Glutamatergic neuron (in vitro differentiated cells): Measurements from ENCODE around the gene NOD2. TPM values are rescaled to one million over a fixed set of nuclear protein-coding genes. Genes with fewer than 3 reads are reported as not detected.

Experiments
- DNase-seq: peaks from one replicate; pipeline ENCODE4 v3.0.0; 2022
- H3K27ac Mint-ChIP-seq: one replicate; pipeline ENCODE4 v1.8.0; 2020; ENCODE audit warnings: mild to moderate bottlenecking, mixed read lengths, inconsistent platforms; ENCODE audit not compliant: unreplicated experiment
- H3K27me3 Mint-ChIP-seq: one replicate; pipeline ENCODE4 v1.8.0; 2020; ENCODE audit warnings: mild to moderate bottlenecking, moderate library complexity, mixed read lengths, inconsistent platforms; ENCODE audit not compliant: unreplicated experiment
- H3K36me3 Mint-ChIP-seq: one replicate; pipeline ENCODE4 v1.8.0; 2020; ENCODE audit warnings: mild to moderate bottlenecking, mixed read lengths, inconsistent platforms; ENCODE audit not compliant: unreplicated experiment
- H3K4me1 Mint-ChIP-seq: one replicate; pipeline ENCODE4 v1.8.0; 2020; ENCODE audit warnings: mild to moderate bottlenecking, low read depth, mixed read lengths, inconsistent platforms; ENCODE audit not compliant: unreplicated experiment
- H3K4me3 Mint-ChIP-seq: one replicate; pipeline ENCODE4 v1.8.0; 2020; ENCODE audit warnings: mild to moderate bottlenecking, mixed read lengths, inconsistent platforms; ENCODE audit not compliant: unreplicated experiment
- H3K9me3 Mint-ChIP-seq: one replicate; pipeline ENCODE4 v1.8.0; 2020; ENCODE audit warnings: mild to moderate bottlenecking, moderate library complexity, mixed read lengths, inconsistent platforms; ENCODE audit not compliant: unreplicated experiment
- total RNA-seq: library from RNA; stranded (reverse); fragmentation: NEBNext Ultra II Directional; extraction: Animal tissue kit (Norgen Biotek cat#: 25700); gene quantifications from one replicate; pipeline ENCODE4 v1.2.1, GENCODE V29; 2021; ENCODE audit not compliant: unreplicated experiment
- TF ChIP-seq, protein P1 (sequence below): fragments of 200-600 bp; sonication (generic); IDR thresholded peaks from one replicate; pipeline ENCODE4 v1.5.0; 2021; ENCODE audit not compliant: partially characterized antibody, unreplicated experiment

The NOD2 gene
- total RNA-seq, 1 donor from 2014 or later, result 0.34 TPM

DNA sequence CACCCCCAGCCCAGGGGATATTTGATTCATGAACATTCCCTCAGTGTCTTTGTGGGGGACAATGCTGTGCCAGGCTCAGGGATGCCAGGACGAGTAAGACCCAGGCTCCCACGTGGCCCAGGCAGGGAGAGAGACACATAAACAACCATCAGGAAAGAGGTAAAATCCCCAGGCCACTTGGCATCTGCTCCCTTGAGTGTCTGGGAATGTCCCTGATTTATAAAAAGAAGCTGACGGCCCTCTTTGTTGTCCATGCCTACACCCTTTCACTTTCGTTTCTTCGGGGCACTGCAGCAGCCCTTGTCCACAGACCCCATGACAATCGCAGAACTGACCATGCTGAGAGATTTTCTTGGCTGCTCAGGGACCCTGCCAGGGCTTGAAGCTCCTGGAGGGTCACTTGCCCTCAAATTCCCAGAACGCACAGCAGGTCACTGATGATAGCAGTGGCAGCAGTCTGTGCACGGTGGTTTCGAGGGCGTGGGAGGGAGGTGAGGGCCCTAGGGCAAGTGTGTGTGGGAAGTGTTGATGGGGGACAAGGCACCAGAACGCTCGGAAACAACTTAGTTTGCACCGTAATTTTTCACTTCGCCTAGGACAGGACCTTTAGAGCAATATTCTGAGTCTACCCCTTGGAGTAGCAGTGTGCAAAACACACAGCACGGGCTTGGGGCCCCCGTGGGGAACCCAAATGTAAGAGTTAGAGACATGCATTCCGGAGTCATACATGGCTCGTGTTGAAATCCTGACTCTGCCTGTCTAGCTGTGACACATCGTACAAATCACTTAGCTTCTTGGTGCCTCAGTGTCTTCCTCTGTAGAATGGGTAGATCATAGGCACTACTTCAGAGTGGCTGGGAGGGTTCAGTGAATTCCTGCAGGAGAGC is 4.7 kb downstream of the NOD2 start:
- no peaks in the 10 kb centered on the region for H3K36me3 Mint-ChIP-seq
- peaks cover 2% of the 10 kb centered on the region for H3K27me3 Mint-ChIP-seq
- TF ChIP-seq, protein P1, sequence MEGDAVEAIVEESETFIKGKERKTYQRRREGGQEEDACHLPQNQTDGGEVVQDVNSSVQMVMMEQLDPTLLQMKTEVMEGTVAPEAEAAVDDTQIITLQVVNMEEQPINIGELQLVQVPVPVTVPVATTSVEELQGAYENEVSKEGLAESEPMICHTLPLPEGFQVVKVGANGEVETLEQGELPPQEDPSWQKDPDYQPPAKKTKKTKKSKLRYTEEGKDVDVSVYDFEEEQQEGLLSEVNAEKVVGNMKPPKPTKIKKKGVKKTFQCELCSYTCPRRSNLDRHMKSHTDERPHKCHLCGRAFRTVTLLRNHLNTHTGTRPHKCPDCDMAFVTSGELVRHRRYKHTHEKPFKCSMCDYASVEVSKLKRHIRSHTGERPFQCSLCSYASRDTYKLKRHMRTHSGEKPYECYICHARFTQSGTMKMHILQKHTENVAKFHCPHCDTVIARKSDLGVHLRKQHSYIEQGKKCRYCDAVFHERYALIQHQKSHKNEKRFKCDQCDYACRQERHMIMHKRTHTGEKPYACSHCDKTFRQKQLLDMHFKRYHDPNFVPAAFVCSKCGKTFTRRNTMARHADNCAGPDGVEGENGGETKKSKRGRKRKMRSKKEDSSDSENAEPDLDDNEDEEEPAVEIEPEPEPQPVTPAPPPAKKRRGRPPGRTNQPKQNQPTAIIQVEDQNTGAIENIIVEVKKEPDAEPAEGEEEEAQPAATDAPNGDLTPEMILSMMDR, result no peak
- H3K4me1 Mint-ChIP-seq, result no peaks in the 10 kb centered on the region
- no peak overlapping the region for H3K27ac Mint-ChIP-seq
- H3K9me3 Mint-ChIP-seq, result peaks cover 5% of the 10 kb centered on the region
- DNase-seq, result no peak
- no peak overlapping the region for H3K4me3 Mint-ChIP-seq

DNA sequence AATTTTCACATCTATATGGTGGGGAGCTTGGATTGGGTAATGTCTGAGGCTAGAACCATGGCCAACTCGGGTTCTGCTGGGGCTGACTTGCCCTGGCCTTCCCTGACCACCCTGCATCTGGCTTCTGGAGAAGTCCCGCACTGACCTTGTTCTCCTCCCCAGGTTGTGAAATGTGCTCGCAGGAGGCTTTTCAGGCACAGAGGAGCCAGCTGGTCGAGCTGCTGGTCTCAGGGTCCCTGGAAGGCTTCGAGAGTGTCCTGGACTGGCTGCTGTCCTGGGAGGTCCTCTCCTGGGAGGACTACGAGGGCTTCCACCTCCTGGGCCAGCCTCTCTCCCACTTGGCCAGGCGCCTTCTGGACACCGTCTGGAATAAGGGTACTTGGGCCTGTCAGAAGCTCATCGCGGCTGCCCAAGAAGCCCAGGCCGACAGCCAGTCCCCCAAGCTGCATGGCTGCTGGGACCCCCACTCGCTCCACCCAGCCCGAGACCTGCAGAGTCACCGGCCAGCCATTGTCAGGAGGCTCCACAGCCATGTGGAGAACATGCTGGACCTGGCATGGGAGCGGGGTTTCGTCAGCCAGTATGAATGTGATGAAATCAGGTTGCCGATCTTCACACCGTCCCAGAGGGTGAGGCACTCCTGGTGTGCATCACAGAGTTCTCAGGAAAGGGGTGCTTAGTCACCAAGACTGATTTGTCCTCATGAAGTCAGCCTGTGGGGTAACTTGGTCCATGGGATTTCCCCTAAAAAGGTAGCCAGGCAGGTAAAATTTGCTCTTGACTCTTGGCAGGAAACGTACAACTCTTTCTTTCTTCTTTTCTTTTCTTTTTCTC is 6.1 kb downstream of the NOD2 start:
- peaks cover 7% of the 10 kb centered on the region for H3K9me3 Mint-ChIP-seq
- H3K36me3 Mint-ChIP-seq, result peaks cover 5% of the 10 kb centered on the region
- no peak for DNase-seq
- H3K4me1 Mint-ChIP-seq, result no peaks in the 10 kb centered on the region
- H3K27ac Mint-ChIP-seq, result no peak overlapping the region
- TF ChIP-seq, protein P1, result no peak
- H3K27me3 Mint-ChIP-seq, result peaks cover 2% of the 10 kb centered on the region
- no peak overlapping the region for H3K4me3 Mint-ChIP-seq

DNA sequence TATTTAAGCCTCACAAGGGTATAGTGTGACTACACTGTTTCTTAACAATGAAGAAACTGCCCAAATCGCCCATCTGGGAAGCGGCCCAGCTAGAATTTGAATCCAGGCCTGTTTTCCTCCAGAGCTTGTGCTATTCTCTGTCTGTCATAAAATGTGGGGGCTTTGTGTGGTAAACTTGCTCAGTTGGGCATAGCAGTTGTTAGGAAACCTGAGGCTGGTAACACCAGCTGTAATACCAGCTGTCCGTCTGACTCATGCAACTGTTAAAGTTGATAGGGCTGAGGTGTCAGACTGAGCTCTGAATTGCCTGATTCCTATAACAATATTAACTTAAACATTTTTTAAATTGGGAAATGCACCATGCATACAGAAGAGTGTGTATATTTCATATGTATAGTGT is 9.3 kb downstream of the NOD2 start:
- DNase-seq, result no peak
- TF ChIP-seq, protein P1, result no peak

DNA sequence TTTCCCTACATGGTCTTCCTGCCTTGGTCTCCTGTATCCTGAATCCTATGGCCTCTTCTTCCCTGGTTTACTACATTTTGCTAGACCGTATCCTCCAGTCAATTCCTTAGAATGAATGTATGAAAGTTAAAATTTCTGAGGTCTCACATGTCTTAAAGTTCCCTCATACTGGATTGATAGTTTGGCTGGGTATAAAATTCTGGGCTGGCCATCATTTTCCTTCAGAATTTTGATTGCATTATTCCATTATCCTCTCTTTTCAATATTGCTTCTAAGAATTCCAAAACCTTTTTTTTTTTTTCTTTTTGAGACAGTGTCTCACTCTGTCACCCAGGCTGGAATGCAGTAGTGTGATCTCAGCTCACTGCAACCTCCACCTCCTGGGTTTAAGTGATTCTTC is 10.8 kb downstream of the NOD2 start:
- TF ChIP-seq, protein P1, result no peak
- no peak overlapping the region for H3K4me3 Mint-ChIP-seq
- H3K27ac Mint-ChIP-seq, result no peak overlapping the region
- H3K36me3 Mint-ChIP-seq, result peaks cover 20% of the 10 kb centered on the region
- peaks cover 4% of the 10 kb centered on the region for H3K9me3 Mint-ChIP-seq
- H3K27me3 Mint-ChIP-seq, result peaks cover under 1% of the 10 kb centered on the region
- no peak for DNase-seq
- H3K4me1 Mint-ChIP-seq, result no peaks in the 10 kb centered on the region

More for the DNA sequence above, 9.3 kb downstream of the NOD2 start:
- peaks cover 4% of the 10 kb centered on the region for H3K9me3 Mint-ChIP-seq
- no peaks in the 10 kb centered on the region for H3K4me1 Mint-ChIP-seq
- no peak overlapping the region for H3K4me3 Mint-ChIP-seq
- no peak overlapping the region for H3K27ac Mint-ChIP-seq
- H3K27me3 Mint-ChIP-seq, result peaks cover 2% of the 10 kb centered on the region
- peaks cover 20% of the 10 kb centered on the region for H3K36me3 Mint-ChIP-seq
